ENCODE measurements around the gene MCCC2.
"Not testable (repeated sequence)": the region's sequence is repeated elsewhere in the genome, so short reads cannot be mapped to it uniquely, and the experiment has no call there.

Gene MCCC2

GRCh38 chr5:71597001-71597400 is 9.9 kb downstream of the MCCC2 start:
- no peak for DNase-seq (ENCODE audit: low spot score)

GRCh38 chr5:71600783-71601182 is 13.6 kb downstream of the MCCC2 start:
- no peak for DNase-seq (ENCODE audit: low spot score)

- peak; percentile 15 for DNase-seq (ENCODE audit: low spot score)
These were observed 14.3 kb downstream of the MCCC2 start for GRCh38 chr5:71601222-71602026.

- not testable (repeated sequence) for DNase-seq (ENCODE audit: low spot score)
These were observed 22.8 kb downstream of the MCCC2 start for GRCh38 chr5:71609916-71610315.

- DNase-seq (ENCODE audit: low spot score), result no peak
These were observed 28.7 kb downstream of the MCCC2 start for GRCh38 chr5:71615809-71616208.

- no peak for DNase-seq (ENCODE audit: low spot score)
These were observed 33.5 kb downstream of the MCCC2 start for GRCh38 chr5:71620630-71621029.

GRCh38 chr5:71621268-71621667 is 34.1 kb downstream of the MCCC2 start:
- no peak for DNase-seq (ENCODE audit: low spot score)

GRCh38 chr5:71621741-71622140 is 34.6 kb downstream of the MCCC2 start:
- DNase-seq (ENCODE audit: low spot score), result no peak

- no peak for DNase-seq (ENCODE audit: low spot score)
These were observed 36.2 kb downstream of the MCCC2 start for GRCh38 chr5:71623221-71623794.

- no peak for DNase-seq (ENCODE audit: low spot score)
These were observed 42.8 kb downstream of the MCCC2 start for GRCh38 chr5:71629950-71630349.

- no peak for DNase-seq (ENCODE audit: low spot score)
These were observed 43.9 kb downstream of the MCCC2 start for GRCh38 chr5:71631070-71631469.

- no peak for DNase-seq (ENCODE audit: low spot score)
These were observed 45.0 kb downstream of the MCCC2 start for GRCh38 chr5:71632168-71632567.

- DNase-seq (ENCODE audit: low spot score), result no peak
These were observed 46.4 kb downstream of the MCCC2 start for GRCh38 chr5:71633255-71634155.

GRCh38 chr5:71637133-71637532 is 50.0 kb downstream of the MCCC2 start:
- DNase-seq (ENCODE audit: low spot score), result no peak

- DNase-seq (ENCODE audit: low spot score), result no peak
These were observed 53.3 kb downstream of the MCCC2 start for GRCh38 chr5:71640408-71640807.

- no peak for DNase-seq (ENCODE audit: low spot score)
These were observed 57.9 kb downstream of the MCCC2 start for GRCh38 chr5:71645030-71645429.

- not testable (repeated sequence) for DNase-seq (ENCODE audit: low spot score)
These were observed 63.8 kb downstream of the MCCC2 start for GRCh38 chr5:71650940-71651339.

- DNase-seq (ENCODE audit: low spot score), result no peak
These were observed 64.4 kb downstream of the MCCC2 start for GRCh38 chr5:71651579-71651978.

- no peak for DNase-seq (ENCODE audit: low spot score)
These were observed 65.2 kb downstream of the MCCC2 start for GRCh38 chr5:71652349-71652748.

GRCh38 chr5:71652803-71653543 is 65.8 kb downstream of the MCCC2 start:
- no peak for DNase-seq (ENCODE audit: low spot score)

GRCh38 chr5:71658916-71659662 is 71.9 kb downstream of the MCCC2 start:
- DNase-seq (ENCODE audit: low spot score), result no peak
